Activated CD4-positive, alpha-beta T cell treated with anti-CD3 and anti-CD28 coated beads, Interleukin-2, Interleukin-6, amounts not matched to agents 100 ng/mL and 50 ng/mL, durations not matched to agents 16 hours and 8 hours (primary cell): ENCODE results near the gene SNX14.
"Not testable (repeated sequence)": the region's sequence is repeated elsewhere in the genome, so short reads cannot be mapped to it uniquely, and the experiment has no call there.

Experiments
- DNase-seq: peaks from one replicate; pipeline ENCODE4 v3.0.0-alpha.2; 2020

SNX14 gene

DNA sequence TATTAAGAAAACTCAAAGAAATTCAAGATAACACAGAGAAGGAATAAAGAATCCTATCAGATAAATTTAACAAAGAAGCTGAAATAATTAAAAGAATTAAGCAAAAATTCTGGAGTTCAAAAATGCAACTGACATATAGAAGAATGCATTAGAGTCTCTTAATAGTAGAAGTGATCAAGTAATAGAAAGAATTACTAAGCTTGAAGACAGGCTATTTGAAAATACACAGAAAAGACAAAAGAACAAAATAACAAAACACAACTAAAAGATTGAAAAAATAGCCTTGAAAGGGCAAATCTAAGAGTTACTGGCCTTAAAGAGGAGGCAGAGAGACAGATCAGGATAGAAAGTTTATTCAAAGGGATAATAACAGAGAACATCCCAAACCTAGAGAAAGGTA lies 12.1 kb downstream of the SNX14 start:
- no peak for DNase-seq

DNA sequence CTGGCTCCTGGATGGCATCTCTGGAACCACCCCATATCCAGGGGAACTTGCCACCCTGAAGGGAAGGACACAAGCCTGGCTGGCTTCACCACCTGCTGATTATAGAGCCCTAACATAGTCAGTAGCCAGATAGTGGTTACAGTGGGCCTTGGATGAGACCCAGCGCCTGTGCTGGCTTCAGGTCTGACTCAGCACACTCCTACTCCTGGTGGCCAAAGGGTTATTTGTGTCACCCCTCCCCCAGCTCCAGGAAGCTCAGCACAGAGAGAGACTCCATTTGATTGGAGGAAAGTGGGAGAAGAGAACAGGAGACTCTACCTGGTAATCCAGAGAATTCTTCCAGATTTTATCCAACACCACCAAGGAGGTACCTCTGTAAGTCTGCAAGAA lies 12.8 kb downstream of the SNX14 start:
- DNase-seq = peak; percentile 33

DNA sequence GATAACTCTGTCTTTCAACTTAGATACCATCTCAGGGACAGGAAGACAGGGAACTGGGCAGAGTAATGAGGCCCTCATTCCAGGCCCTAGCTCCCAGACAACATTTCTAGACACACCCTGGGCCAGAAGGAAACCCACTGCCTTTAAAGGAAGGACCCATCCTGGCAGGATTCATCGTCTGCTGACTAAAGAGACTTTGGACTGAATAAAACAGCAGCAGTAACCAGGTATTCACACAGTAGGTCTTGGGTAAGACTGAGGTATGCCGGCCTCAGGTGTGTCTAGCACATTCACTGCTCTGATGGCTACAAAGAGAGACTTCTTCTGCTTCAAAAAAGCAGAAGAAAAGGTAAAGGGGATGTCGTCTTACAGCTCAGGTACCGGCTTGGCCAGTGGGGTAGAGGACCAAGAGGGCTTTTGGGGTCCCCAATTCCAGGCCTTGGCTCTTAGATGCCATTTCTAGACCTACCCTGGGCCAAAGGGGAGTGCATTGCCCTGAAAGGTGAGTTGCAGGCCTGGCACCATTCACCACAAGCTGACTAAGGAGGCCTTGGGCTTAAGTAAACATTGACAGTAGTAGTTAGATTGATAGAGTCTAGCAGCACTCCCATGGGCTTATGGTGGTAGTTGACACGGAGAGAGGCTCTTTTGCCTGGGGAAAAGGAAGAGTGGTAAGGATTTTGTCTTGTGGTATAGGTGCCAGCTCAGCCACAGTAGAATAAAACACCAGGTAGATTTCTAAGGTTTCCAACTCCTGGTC lies 13.4 kb downstream of the SNX14 start:
- no peak for DNase-seq

DNA sequence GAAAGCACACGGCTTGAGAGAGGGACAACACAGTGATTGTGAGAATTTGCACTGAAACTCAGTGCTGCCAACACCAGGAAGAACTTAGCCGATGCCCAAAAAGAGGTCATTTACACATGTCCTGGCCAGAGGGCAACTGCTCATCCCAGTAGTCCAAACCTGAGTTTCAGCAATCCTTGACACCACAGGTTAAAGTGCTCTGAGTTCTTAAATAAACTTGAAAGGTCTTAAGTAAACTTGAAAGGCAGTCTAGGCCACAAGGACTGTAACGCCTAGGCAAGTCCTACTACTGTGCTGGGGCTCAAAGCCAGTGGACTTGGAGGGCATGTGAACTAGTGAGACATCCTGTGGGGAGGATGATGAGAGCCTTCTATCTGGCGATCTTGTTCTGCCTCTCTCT lies 14.1 kb downstream of the SNX14 start:
- DNase-seq = no peak

DNA sequence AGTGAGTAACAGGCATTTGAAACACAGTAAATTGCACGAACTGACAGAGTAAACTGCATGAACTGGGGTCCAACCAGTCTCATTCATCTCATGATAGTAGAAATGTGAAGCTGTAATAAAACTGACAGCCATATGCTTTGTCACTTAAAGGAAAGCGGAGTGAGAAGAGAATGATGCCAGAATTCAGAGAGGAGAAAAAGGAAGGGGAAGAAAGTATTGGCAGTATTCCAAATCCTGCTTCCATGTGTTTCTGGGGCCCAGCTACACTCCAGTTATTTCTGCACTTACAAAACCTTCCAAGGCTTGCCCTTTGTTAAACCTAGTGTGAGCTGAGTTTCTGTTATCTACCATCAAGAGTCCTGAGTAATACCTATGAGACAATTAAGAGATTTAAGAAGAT lies 17.2 kb downstream of the SNX14 start:
- no peak for DNase-seq

DNA sequence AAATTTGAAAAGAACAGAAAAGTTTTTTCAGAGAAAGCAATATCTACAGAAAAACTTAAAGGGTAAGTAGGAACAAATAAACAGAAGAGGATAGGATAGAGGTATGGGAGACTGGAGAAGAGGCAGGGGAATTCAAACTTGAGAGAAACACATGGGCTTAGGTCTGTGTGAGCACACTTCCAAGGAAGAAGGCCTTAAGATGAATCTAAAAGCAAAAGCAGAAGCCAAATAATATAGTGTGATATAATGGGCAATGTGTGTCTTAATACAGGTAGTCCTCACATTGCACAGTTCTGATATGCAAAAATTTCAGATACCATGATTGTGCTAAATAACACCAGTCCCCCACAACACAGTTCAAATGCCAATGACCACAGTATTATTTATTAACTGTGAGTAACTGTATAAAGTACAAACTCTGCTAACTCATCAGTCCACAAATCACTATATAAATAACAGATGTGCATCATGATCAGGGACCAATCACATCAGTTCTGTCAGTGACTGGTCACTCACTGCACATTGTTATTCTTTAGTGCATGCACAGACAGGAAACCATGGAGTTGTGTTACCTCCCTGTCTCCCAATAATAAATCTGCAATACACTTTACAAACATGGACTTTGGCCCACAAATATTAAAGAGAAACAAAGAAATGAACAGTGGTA lies 18.6 kb downstream of the SNX14 start:
- DNase-seq = no peak

DNA sequence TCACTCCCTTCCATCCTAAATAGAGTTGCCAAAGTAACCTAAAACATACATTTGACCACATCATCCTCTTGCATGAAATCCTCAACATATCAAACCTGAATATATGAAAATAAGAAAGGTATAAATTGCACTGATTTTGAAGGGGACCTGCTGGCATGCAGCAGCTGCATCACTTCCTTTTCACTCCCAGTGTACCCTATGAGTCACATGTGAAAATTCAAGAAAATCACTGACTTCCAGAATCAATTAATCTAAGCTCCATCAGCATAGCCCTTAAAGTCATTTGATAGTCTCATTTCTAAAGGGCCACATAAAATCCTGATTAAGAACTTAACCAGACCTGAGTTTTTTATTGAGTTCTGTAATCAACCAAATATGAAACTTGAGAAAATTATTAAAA lies 24.3 kb downstream of the SNX14 start:
- no peak for DNase-seq

DNA sequence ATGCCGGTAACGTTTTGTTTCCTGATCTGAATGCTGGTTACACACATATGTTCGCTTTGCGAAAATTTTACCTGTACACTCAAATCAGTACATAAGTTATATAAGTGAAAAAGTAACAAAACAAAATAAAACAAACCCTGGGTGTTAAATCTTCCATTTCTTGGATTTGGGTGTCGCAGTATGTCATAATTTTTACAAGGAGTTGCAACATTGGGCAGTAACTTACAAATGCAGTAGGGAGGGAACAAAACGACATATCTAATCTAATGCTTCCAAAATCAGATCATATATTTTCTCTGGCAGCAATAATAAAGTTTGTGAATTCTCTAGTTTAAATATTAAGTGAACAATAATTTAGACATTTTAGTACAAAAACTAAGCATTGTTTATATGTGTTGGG lies 25.2 kb downstream of the SNX14 start:
- no peak for DNase-seq

DNA sequence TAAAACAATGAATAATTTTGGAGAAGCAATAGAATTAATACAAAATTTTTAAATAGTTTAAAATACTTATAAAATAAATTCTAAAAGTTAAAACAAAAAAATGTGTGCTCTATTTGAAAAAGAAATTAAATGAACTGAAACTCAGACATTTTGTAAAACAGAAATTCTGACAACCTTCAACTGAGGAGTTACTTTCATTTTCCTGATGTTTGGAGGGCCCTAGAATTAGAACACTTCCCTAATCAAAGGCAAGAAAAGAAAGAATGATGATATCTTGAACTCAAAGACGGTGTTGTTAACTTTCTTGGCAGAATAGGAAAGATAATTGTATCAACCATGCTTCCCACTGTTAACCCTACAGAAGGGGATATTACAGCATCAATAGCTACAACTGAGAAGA lies 27.9 kb downstream of the SNX14 start:
- no peak for DNase-seq

DNA sequence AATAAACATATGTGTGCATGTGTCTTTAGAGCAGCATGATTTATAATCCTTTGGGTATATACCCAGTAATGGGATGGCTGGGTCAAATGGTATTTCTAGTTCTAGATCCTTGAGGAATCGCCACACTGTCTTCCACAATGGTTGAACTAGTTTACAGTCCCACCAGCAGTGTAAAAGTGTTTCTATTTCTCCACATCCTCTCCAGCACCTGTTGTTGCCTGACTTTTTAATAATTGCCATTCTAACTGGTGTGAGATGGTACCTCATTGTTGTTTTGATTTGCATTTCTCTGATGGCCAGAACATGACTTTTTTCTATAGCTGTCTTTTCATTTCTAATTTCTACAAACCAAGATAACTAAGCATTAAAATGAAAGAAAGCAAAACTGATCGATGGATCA lies 29.4 kb downstream of the SNX14 start:
- not testable (repeated sequence) for DNase-seq

DNA sequence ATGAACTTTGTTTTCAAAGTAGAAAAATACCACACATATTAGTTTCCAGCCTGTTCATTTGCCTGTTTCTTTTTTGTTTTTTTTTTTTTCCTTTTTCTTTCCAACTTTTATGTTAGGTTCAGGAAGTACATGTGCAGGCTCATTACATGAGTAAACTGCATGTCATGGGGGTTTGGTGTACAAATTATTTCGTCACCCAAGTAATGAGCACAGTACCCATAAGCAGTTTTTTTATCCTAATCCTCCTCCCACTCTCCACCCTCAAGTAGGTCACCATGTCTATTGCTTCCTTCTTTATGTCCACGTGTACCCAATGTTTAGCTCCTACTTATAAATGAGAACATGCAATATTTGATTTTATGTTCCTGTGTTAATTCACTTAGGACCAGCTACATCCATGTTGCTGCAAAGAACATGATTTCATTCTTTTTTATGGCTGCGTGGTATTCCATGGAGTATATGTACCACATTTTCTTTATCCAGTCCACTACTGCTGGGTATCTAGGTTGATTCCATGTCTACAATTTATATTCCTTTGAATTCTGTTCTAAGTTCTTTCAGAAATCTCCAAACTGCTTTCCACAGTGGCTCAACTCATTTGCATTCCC lies 31.8 kb downstream of the SNX14 start:
- no peak for DNase-seq

DNA sequence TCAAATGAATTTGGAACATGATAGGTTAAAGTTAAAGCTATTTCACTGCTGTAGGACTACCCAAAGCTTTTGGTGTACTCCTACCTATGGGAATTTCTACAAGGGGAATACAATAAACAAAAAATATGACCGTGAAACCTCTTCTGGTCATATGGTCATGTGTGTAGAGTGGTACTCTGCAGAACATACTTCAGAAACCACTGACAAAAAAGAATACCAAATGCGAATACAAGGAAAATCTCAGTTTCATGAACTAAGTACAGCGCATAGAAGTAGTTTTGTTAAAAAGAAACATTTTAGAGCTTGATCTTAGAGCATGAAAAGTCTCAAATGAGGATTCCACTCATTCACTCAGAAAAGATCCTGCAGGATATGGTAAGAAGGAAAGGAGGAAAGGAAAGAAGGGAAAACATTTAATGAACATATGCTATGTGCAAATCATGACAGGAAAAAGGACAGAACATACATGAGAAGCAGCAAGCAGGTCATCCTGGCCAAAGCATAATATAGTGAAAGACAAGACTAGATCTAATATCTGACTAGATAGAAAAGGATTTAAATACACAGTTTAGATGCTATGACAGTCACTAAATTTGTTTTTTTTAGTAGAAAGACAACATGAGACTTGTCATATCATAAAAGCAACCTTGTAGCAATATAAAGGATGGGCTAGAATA lies 36.5 kb downstream of the SNX14 start:
- DNase-seq = no peak

DNA sequence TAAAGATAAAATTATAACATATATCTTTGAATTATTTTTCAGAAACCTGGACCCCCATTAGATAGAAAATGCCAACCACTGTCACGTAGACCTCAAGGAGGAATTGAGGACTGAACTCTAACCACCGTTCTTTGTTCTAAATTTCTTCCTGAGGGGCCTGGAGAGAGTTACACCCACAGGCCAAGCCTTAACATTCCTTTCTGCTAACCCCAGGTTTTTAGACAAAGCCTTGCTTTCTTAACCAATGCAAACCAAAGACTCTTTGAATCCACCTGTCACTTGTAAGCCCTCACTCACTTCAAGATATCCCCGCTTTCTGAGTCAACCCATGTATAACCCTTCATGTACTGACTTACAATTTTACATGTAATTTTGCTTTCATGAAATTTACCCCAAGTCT lies 41.0 kb downstream of the SNX14 start:
- no peak for DNase-seq

DNA sequence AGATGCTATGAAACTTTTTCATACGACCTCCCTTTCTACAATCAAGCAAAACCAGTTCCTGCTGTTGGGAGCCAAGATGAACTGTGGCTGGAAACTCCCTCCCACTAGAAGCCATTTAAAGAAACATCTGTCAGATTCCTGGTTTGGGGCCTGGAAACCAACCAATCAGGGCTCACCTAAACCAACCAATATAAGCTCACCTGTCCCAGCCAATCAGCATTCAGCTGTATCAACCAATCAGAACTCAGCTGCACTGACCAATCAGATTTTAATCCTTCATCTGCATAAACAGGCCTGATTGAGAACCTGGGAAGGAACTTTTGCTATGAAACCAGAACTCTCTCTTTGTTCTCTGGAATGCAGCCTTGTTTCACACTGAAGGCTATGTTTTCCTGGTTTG lies 42.4 kb downstream of the SNX14 start:
- no peak for DNase-seq

DNA sequence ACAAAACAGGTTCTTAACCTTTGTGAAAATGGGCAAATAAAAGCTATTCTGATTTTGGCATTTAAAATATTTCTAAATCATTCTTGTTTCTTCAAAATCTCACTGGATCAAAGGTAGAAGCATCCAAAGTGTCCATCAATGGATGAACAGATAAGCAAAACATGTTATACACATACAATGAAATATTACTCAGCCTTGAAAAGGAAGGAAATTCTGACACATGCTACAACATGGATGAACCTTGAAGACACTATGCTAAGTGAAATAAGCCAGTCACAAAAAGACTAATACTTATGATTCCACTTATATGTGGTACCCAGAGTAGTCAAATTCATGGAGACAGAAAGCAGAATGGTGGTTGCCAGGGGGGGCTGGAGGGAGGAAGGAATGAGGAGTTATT lies 45.9 kb downstream of the SNX14 start:
- DNase-seq = no peak

DNA sequence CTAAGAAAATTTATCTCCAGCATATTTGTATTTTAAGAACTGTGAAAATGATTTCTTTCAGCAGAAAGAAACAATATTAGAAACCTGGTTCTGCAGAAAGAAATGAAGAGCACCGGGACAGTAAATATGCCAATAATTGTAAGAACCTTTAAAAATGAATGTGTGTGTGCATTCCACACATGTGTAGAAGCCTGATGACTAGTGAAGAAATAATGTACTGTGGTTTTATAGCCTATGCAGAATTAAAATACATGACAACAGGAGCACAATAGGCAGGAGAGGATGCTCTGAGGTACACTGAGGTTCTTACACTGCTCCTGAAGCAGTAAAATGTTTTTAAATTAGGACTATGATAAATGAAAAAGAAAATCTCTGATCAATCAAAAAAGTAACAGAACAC lies 48.9 kb downstream of the SNX14 start:
- DNase-seq = no peak

DNA sequence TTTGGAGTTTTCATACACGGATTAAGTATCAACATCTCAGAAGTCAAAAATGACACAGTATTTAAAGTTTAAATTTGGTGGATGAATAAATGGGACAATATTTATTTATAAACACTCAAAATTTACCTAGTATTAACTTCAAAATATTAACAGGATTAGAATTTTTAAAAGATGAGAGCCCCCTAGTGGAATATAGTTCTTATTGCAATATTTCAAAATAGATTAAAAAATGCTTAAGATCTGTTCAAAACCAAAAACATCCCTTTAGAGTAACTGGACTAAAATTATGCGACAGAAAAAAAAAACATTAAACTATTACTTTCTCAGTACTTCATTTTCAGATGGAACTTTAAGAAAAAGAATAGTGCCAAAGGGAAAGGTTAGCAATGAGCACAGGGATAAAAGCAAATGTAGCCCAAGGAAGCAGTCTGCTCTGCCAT lies 56.6 kb downstream of the SNX14 start:
- DNase-seq = peak; percentile 6

DNA sequence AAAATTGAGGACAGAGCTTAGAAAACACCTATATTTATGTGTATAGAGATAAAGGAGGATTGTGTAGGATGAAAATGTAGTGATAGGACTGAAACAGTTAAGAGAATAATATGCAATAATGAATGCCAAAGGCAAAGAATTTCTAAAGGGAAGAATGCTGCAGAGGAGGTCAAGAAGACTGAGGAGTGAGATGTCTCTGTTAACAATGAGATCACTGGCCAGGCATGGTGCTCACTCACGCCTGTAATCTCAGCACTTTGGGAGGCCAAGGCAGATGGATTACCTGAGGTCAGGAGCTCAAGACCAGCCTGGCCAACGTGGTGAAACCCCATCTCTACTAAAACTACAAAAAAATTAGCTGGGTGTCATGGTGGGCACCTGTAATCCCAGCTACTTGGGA lies 69.4 kb downstream of the SNX14 start:
- DNase-seq = not testable (repeated sequence)

DNA sequence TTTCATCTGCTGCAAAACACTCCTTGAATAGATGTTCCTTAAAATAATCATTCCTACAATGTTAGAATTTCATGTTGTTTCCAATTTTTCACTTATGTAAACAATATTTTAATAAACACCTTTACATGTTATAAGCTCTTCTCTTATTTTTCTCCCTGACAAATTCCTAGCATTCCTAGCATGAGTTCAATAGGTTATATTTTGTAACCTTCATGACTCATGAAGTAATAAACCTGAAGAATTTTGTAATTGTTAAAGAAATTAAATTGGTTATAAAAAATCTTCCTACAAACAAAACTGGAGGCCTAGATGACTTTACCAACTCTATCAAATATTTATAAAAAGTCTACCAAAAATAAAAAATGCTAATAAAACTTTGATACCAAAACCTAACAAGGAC lies 77.5 kb downstream of the SNX14 start:
- DNase-seq = no peak

DNA sequence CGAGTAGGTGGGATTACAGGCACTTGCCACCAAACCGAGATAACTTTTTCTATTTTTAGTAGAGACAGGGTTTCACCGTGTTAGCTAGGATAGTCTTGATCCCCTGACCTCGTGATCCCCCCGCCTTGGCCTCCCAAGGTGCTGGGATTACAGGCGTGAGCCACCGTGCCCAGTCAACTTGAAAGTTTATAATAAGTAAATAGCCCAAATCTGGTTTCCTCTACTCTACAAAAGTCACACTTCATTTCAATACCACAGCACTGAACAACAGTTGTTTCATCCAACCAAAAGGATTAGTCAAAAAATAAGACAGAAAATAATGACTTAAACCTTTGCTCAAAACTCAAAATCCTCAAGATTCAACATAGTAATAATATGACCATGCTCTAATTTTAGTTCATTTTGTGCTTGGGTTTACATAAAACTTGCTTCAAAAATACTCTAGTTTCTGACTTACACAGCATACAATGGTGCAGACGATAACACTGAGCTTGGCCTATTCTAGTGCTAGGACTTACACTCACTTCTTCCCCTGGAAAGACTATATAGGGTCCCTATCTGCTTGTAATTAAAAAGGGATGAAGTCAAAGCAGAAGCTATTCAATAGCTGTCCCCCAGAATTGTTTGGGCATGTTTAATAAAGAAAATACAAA lies 87.1 kb downstream of the SNX14 start:
- peak; percentile 71 for DNase-seq

DNA sequence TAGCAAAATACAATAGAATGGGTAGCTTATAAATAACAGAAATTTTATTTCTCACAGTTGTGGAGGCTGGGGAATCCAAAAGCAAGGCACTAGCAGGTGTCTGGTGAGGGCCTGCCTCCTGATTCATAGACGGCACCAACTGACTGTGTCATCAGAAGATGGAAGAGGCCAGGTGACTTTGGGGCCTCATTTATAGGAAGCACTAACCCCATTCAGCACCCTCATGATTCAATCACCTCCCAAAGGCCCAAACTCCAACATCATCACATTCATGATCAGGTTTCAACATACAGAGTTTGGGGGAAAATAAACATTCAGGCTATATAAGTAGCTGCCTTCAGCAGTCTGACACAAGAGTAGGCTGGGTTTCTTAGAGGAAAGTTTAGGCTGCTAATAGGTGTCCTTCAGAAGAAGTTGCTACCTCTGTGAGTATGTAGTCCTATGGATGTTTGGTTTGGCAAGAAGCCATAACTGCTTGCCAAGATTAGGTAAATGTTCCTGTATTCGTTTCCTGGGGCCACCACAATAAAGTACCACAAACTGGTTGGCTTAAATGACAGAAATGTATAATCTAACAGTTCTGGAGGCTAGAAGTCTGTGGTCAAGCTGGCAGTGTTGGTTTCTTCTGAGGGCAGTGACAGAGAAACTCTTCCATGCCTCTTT lies 94.9 kb downstream of the SNX14 start:
- no peak for DNase-seq

DNA sequence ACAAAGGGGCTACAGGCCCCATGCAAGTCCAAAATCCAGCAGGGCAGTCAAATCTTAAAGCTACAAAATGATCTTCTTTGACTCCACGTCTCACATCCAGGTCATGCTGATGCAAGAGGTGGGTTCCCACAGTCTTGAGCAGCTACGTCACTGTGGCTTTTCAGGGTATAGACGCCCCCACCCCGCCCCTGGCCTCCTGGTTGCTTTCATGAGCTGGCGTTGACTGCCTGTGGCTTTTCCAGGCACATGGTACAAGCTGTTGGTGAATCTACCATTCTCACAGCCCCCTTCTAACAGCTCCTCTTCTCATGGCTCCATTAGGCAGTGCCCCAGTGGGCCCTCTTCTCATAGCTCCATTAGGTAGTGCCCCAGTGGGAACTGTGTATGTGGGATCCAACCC lies 96.8 kb downstream of the SNX14 start:
- no peak for DNase-seq
